ENCODE data around the gene VANGL2. TPM values are rescaled to one million over a fixed set of nuclear protein-coding genes. Genes with fewer than 3 reads are reported as not detected.

The VANGL2 gene
- polyA plus RNA-seq, 3 donors = 0.01 TPM; not detected in 2

DNA sequence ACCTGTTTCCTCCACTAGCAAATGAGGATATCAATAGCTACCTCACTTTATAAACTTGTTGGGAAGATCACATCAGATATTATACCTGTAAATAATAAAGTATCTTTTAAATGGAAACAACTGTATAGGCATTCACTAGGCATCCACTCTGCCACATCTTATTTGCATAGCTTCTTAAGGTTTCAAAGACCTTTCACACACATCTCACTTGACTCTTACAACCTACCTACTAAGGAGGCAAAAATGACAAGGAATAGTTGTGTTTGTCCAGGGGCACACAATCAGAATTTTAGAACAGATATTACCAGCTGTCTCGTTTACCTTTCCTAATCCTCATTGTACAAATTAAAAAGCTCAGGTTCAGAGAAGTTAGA is 51.5 kb downstream of the VANGL2 start:
- Mint-ChIP-seq H3K4me3 (no peak overlapping the region), H3K27ac (no peak overlapping the region)
- no peak overlapping the region for H3K4me2 ChIP-seq (replicated peaks; ENCODE audit: extremely low read depth, low read length, poor library complexity, severe bottlenecking)

DNA sequence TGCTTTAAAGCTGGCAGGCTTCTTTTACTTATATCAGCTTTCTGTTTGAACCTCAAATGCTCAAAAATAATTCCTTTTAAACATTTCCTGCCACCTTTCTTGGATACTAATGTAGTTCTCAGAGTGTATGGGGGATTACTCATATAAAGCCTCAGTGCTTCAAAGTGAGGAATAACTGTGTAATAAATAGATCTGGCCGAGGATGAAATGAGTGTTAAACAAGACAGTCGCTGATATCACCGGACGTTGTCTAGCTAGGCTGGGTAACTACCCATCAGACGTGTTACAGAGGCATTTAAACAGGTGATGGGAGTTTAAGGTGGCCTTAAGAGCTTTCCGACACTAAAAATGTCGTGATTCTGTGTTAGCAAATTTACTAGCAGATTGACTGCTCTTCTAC is 53.1 kb downstream of the VANGL2 start:
- Histone ChIP-seq H3K79me2 (ENCODE audit: insufficient read depth, low read length) (no peaks in the 10 kb centered on the region), H3K27me3 (ENCODE audit: control insufficient read depth in 2 of 2, insufficient read depth in 2 of 2, low read length in 2 of 2) (no peaks in the 10 kb centered on the region), H3K4me3 (replicated peaks in 1 of 3; ENCODE audit: low read depth in 2 of 3, low read length in 3 of 3) (no peak overlapping the region), H2AFZ (ENCODE audit: insufficient read depth, low read depth, low read length, poor library complexity, severe bottlenecking) (no peak overlapping the region), H3K9me3 (replicated peaks in 1 of 2; ENCODE audit: control insufficient read depth in 1 of 2, insufficient read depth in 1 of 2, low read length in 2 of 2) (no peaks in the 10 kb centered on the region), H3K4me1 (ENCODE audit: control insufficient read depth in 1 of 2, insufficient read depth in 2 of 2, low read length in 2 of 2) (no peaks in the 10 kb centered on the region), H3K9ac (ENCODE audit: insufficient read depth, low read length, poor library complexity, severe bottlenecking) (no peak overlapping the region), H4K20me1 (ENCODE audit: insufficient read depth, low read length) (no peaks in the 10 kb centered on the region), H3K4me2 (replicated peaks; ENCODE audit: extremely low read depth, low read length, poor library complexity, severe bottlenecking) (no peak overlapping the region), H3K27ac (ENCODE audit: low read depth in 1 of 2, low read length in 2 of 2) (no peak overlapping the region), H3K36me3 (replicated peaks in 1 of 2; ENCODE audit: control insufficient read depth in 1 of 2, insufficient read depth in 2 of 2, low read length in 2 of 2) (no peaks in the 10 kb centered on the region)
- Mint-ChIP-seq H3K27me3 (ENCODE audit: low read depth in 3 of 3) (peaks cover 1 to 3% (median 1%) of the 10 kb centered on the region in 3 donors), H3K36me3 (no peaks in the 10 kb centered on the region), H3K4me1 (peaks cover 6% of the 10 kb centered on the region), H3K9me3 (no peaks in the 10 kb centered on the region), H3K27ac (no peak overlapping the region), H3K4me3 (no peak overlapping the region)
- TF ChIP-seq, protein P1, sequence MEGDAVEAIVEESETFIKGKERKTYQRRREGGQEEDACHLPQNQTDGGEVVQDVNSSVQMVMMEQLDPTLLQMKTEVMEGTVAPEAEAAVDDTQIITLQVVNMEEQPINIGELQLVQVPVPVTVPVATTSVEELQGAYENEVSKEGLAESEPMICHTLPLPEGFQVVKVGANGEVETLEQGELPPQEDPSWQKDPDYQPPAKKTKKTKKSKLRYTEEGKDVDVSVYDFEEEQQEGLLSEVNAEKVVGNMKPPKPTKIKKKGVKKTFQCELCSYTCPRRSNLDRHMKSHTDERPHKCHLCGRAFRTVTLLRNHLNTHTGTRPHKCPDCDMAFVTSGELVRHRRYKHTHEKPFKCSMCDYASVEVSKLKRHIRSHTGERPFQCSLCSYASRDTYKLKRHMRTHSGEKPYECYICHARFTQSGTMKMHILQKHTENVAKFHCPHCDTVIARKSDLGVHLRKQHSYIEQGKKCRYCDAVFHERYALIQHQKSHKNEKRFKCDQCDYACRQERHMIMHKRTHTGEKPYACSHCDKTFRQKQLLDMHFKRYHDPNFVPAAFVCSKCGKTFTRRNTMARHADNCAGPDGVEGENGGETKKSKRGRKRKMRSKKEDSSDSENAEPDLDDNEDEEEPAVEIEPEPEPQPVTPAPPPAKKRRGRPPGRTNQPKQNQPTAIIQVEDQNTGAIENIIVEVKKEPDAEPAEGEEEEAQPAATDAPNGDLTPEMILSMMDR (IDR thresholded peaks at IDR 0.05) = no peak
- 92% methylated on average over 7 of the region's 7 CpGs for WGBS (ENCODE audit: insufficient coverage)
- DNase-seq = no peak
- intact Hi-C loops (cut with micrococcal nuclease) = no loop called here

More for the DNA sequence above, 51.5 kb downstream of the VANGL2 start:
- H3K27ac ChIP-seq (ENCODE audit: low read depth in 1 of 2, low read length in 2 of 2) = no peak overlapping the region
- H3K4me1 Mint-ChIP-seq = peaks cover 12% of the 10 kb centered on the region
- H4K20me1 ChIP-seq (ENCODE audit: insufficient read depth, low read length) = no peaks in the 10 kb centered on the region
- no CpG with 5 or more reads among the region's 1 CpG for WGBS (ENCODE audit: insufficient coverage)
- no peaks in the 10 kb centered on the region for H3K9me3 ChIP-seq (replicated peaks in 1 of 2; ENCODE audit: control insufficient read depth in 1 of 2, insufficient read depth in 1 of 2, low read length in 2 of 2)
- H3K79me2 ChIP-seq (ENCODE audit: insufficient read depth, low read length) = no peaks in the 10 kb centered on the region
- no peak overlapping the region for H2AFZ ChIP-seq (ENCODE audit: insufficient read depth, low read depth, low read length, poor library complexity, severe bottlenecking)
- no peaks in the 10 kb centered on the region for H3K27me3 ChIP-seq (ENCODE audit: control insufficient read depth in 2 of 2, insufficient read depth in 2 of 2, low read length in 2 of 2)
- TF ChIP-seq, protein P1 (IDR thresholded peaks at IDR 0.05) = no peak
- DNase-seq = no peak
- H3K4me3 ChIP-seq (replicated peaks in 1 of 3; ENCODE audit: low read depth in 2 of 3, low read length in 3 of 3) = no peak overlapping the region
- H3K36me3 Mint-ChIP-seq = no peaks in the 10 kb centered on the region
- no peaks in the 10 kb centered on the region for H3K36me3 ChIP-seq (replicated peaks in 1 of 2; ENCODE audit: control insufficient read depth in 1 of 2, insufficient read depth in 2 of 2, low read length in 2 of 2)
- no peak overlapping the region for H3K9ac ChIP-seq (ENCODE audit: insufficient read depth, low read length, poor library complexity, severe bottlenecking)
- intact Hi-C loops (cut with micrococcal nuclease) = no loop called here
- H3K9me3 Mint-ChIP-seq = no peaks in the 10 kb centered on the region
- H3K4me1 ChIP-seq (ENCODE audit: control insufficient read depth in 1 of 2, insufficient read depth in 2 of 2, low read length in 2 of 2) = peaks cover 3 to 6% of the 10 kb centered on the region in 2 donors
- H3K27me3 Mint-ChIP-seq (ENCODE audit: low read depth in 3 of 3) = peaks cover 0 to 1% (median 1%) of the 10 kb centered on the region in 3 donors
